Measurements from ENCODE around the gene THSD4. TPM values are rescaled to one million over a fixed set of nuclear protein-coding genes. Genes with fewer than 3 reads are reported as not detected.

The THSD4 gene
- total RNA-seq, result not detected in 2 replicates

DNA sequence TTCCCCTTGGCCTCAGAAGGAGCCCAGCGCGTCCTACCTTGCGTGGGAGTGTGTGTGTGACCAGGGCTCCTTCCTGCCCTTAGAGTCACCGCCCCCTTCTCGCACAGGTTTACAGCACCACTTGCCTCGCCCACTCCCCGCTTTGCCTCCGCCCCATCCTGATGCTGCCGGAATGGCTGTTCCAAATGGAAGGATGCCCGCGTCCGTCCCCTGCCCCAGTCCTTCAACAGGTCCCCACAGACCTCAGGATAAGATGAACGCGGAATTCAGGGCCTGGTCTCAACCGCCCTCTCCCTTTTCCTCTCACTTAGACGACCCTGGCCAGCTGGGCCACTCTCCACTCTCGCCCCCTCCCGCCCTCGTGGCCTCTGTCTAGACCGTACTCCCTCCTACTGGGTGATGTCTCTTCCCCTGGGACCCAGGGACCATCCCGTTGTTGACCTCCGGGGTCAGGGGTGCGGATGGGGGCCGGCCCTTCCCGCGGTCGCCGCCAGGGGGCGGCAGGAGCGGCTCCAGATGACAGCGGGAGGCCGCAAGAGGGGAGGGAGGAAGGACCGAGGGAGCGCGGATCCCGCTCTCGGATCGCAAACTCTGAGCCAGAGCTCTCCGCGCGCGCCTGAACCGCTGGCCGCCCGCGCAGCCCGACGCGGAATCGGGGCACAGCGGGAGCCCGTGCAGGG lies at the start of gene THSD4:
TSS of gene THSD4 (plus strand) at position 585 of the 680 bp plus-strand sequence.
- intact Hi-C loops (cut with micrococcal nuclease), result loop anchor here (1.0 kb wide), 1 partner anchor 325 kb away; no protein-coding TSS in a partner anchor

DNA sequence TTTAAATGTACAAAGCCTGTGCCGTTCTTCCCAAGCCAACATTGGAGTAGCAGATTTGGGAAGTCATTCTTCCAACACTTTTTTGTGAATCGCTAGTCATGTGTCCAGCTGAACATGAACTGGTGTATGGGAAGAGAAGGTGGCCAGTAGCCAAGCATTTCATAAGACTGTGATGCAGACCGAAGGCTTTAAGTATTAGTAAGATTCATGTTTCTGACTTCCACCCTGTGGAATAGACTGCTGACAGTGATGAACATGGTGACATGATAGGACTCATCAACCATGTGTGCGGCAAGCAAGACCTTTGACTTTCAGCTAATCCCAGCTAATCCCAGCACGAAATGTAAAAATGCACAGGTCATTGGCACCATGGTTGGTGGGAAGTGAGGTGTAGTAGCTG lies 48.3 kb upstream of the THSD4 start:
- intact Hi-C loops (cut with micrococcal nuclease), result no loop called here

DNA sequence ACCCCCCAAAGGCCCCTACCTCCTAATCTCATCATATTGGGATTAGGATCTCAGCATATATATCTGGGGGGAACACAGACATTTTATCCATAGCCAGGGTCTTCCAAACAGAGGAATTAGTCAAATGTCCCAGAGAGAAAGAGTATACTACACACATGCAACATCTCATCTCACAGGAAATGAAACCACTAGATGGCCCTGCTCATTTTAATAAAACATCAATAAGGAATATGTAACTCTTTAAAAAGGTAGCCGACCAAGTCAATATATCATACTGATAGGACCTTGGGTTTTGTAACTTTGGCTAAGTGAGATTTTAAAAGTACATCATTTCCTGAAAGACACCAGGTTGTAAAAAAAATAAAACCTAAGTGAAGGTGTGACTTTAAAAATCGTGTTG lies 45.6 kb upstream of the THSD4 start:
- intact Hi-C loops (cut with micrococcal nuclease), result no loop called here

DNA sequence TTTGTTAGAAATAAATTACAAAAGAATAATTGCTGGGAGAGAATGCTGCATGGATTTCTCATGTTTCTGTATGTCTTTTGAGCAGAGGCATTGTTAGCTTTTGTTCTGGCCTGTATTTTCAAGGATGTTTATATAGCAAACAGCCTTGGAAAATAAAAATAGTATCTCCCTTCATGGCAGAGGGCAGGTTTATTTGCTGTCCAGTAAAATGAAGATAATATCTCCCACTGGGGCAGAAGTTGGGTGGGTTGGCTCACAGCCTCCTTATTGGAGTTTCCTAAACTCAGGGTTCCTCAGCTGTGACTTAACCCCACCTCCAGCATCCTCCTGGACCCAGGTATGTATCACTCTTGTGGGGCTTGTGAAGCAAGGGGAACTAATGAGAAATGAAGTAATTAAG lies 43.7 kb upstream of the THSD4 start:
- intact Hi-C loops (cut with micrococcal nuclease), result no loop called here

DNA sequence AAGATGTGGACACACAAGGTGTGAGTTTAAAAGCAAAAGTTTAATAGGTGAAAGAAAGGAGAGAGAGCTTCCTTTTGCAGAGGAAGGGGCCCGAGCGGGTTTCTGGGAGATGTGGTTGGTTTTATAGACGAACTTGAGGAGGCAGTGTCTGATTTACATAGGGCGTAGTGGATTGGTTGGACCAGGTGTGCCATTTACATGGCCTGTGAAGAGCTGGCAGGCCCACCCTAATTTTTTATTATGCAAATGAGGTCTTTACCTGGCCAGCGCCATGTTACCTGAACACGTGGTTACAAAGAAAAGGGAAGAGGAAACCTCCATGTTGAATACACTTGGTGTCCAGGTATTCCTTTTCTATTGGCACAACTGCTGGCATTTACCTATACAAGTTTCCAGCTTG lies 42.8 kb upstream of the THSD4 start:
- intact Hi-C loops (cut with micrococcal nuclease), result no loop called here

DNA sequence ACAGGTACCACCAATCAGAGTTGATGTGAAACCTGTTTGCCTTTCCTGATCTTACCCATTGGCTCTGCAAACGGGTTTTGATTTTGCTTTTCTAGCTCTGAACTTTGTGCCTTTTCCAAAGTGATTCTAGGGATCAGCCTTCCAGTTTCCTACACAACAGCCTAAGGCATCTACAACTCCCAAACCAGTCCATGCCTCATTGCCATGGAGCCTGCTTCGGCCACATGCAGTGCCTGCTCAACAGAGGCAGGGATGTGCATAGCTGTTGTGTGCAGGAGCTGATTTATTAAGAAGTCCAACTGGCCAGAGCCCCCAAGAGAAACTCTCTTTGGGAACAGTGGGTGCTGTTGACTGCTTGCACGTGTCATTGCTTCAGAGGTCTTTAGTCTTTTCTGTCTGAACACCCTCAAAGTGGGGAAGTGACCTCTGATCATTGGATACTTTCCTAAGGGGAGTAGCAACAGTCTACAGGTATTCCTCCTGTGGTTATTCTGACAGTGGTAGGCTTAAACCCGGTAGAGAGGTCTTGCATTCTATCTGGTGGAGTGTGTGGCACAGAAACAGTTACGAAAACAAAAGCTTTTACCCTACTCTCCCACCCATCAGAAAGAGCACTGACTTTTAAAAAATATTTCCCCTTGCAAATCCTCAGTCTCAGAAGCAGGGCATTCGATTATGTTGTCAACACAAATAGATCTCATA lies 36.6 kb upstream of the THSD4 start:
- intact Hi-C loops (cut with micrococcal nuclease), result no loop called here

DNA sequence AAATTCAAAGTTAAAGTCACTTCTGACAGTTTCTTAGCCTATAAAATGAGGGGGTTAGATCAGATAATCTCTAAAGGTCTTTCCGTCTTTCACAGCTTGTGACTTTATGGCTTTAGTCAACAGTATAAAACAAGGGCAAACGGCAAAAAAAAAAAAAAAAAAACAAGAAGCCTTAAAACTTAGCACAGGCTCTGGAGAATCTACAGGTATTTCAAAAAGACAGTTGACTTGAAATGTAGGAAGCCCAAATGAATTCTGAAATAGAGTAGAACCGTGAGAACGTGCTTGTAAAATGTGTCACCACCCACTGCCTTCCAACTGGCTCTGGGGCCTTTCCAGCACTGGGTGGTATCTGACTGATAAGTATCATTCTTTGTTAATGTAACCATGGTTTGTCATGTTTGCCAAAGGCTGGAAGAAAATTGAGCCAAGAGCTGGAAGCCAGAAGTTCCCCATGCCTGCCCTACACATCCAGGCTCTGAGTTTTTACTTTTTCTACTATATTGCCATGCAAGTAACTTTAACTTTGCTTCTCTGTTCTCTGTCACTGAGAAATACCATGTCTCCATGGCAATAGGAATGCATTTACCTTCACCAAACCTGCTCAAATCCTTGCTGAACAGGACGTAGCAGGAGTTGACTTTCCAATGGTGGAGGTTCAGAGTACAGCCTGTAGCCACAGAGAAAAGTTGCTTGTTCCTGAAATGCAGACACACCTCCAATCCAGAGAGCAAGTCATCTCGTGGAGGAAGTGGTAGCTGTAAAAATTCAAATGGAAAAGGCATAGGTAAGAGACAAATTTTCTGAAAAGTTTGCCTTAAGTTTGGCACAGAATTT lies 35.8 kb upstream of the THSD4 start:
- intact Hi-C loops (cut with micrococcal nuclease), result no loop called here

DNA sequence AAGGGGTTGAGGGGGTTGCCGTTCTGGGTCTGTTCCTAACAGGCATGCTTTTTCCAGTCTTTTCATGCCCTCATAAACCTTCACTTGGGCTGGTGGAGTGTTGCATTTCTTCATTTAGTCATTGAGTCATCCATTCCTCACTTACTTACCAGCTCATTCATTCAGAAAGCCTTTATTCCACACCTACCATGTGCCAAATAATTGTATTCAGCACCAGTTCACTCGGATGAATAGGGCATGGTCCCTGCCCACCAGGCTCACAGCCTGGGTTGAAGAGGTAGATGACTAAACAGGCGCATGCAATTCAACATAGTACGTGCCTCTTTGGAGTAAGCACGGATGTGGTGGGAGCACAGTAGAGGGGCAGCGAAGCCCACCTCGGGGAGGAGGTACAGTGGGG lies 35.1 kb upstream of the THSD4 start:
- intact Hi-C loops (cut with micrococcal nuclease), result no loop called here

DNA sequence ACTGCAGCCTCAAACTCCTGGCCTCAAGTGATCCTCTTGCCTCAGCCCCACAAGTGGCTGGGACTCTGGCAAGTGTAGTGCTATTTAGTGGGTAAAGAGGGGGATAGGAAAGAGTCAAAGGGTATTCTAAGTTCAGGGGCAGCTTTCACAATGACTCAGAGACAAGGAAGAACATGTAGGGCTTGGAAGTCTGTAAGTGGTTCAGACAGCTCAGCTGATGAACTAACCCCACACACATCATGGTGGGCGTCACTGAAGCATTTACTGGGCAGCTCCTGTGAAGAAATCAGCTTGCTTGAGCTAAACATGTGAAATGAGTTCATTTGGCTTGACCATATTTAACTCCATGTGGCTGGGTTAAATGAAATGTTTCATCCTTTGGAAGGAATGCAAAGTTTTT lies 34.6 kb upstream of the THSD4 start:
- intact Hi-C loops (cut with micrococcal nuclease), result no loop called here

DNA sequence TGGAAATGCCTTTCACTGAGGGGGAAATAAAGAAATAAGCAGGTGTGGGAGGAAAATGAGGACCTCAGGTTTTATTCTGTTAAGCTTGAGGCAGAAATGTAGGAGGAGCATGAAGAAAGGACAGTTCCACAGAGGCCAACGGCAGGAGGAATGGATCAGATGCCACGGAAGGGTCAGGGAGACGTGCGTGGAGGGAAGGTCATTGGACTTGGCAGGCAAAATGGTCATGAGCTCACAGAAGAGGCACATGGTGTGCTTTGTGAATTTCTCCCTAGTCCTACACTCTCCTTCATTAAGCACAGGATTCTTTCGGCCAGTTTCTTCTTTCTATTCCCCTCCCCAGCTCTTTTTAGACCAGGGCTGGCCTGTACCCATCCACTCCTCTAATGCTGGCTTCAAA lies 32.5 kb upstream of the THSD4 start:
- intact Hi-C loops (cut with micrococcal nuclease), result no loop called here

DNA sequence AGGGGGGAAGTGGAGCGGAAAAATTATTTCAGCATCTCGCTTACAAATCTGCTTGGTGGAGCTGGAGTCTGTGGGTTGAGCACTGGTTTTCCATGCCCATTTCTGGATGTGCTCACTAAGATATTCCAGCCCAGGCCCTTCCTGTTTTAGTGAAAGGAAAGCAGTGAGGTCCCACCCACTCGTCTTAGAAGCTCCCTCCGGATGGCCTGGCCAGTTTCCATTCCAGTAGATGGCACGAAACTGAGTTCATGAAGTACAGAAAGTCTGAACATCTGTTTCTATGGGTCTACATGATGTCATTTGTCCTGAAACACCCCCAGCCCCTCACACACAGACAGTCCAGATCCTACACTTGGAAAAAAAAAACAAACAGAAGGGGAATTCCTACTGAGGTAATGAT lies 31.9 kb upstream of the THSD4 start:
- intact Hi-C loops (cut with micrococcal nuclease), result no loop called here

DNA sequence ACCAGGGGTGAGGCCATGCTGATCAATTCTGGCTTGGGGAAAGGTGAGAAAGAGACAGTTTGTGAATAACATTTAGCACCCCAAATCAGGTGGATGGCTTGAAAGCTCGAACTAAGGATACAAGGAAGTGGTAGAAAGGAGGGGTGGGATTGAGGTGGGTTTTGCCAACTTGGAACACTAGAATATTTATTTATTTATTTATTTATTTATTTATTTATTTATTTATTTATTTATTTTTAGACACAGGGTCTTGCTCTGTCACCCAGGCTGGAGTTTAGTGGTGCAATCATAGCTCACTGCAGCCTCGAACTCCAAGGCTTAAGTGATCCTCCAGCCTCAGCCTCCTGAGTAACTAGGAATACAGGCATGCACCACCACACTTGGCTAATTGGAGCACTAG lies 31.0 kb upstream of the THSD4 start:
- intact Hi-C loops (cut with micrococcal nuclease), result no loop called here

DNA sequence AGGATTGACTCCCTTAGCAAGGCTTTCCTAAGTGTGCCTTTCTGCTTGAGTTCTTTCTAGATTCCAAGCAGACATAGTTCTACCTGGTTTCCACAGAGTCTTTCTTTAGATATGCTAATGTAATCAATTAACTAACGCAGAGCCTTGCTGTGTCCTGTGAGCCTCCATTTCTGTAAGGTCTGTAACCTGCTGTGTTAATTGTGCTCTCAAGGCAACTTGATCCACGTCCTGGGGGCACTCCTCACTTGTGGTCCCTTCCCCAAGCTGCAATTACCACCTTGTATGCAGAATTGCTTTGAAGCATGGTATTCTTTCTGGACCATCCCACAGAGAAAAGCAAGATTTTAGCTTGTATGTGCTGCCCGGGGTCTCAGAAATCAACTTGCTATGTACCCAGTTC lies 29.5 kb upstream of the THSD4 start:
- intact Hi-C loops (cut with micrococcal nuclease), result no loop called here

DNA sequence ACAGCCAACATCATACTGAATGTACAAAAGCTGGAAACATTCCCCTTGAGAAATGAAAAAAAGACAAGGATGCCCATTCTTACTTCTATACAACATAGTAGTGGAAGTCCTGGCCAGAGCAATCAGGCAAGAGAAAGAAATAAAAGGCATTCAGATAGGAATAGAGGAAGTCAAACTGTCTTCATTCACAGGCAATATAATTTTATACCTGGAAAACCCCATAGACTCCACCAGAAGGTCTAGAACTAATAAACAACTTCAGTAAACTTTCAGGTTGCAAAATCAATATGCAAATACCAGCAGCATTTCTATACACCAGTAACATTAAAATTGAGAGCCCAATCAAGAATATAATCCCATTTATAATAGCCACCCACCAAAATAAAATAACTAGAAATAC lies 27.1 kb upstream of the THSD4 start:
- intact Hi-C loops (cut with micrococcal nuclease), result no loop called here

DNA sequence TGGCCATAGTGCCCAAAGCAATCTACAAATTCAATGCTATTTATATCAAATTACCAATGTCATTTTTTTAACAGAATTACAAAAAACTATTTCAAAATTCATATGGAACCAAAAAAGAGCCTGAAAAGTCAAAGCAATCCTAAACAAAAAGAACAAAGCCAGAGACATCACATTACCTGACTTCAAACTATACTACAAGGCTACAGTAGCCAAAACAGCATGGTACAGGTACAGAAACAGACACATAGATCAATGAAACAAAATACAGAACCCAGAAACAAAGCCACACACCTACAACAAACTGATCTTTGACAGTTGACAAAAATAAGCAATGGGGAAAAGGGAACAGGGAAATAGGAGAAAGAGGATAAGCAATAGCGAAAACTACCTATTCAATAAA lies 26.6 kb upstream of the THSD4 start:
- intact Hi-C loops (cut with micrococcal nuclease), result no loop called here

DNA sequence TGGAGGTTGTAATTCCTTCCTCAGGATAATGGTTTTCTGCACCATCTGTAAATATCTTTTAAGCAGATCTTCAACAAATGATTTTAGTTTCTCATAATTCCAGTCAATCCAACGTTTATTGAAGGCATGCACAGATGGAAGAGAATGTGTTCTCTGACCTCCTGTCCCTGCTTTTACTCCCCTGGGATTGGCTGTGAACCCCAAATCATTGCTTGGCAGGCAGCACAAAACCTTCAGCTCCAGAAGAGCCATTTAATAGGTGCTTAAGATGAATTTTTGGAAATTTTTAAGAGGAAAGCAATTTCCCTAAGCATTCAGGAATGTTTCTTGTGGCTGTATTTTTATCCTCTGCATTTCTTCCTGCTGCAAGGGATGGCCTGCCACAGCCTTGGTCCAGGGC lies 25.5 kb upstream of the THSD4 start:
- intact Hi-C loops (cut with micrococcal nuclease), result no loop called here

DNA sequence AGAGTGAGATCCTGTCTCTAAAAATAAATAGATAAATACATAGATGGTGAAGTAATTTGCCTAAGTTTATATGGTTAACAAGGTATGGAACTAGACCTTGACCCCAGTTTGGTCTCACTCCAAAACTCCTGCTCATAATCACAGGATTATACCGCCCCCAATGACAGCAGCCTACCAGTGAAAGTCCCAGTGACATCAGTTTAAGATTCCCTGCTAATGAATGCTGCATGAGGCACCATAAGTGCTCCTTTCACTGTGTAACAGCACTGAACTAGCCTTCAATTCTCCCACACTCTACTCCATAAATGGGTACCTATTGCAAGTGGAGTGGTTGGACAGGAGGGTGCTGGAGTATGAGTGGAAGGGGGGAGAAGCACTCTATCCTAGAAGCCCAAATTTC lies 23.7 kb upstream of the THSD4 start:
- intact Hi-C loops (cut with micrococcal nuclease), result no loop called here

DNA sequence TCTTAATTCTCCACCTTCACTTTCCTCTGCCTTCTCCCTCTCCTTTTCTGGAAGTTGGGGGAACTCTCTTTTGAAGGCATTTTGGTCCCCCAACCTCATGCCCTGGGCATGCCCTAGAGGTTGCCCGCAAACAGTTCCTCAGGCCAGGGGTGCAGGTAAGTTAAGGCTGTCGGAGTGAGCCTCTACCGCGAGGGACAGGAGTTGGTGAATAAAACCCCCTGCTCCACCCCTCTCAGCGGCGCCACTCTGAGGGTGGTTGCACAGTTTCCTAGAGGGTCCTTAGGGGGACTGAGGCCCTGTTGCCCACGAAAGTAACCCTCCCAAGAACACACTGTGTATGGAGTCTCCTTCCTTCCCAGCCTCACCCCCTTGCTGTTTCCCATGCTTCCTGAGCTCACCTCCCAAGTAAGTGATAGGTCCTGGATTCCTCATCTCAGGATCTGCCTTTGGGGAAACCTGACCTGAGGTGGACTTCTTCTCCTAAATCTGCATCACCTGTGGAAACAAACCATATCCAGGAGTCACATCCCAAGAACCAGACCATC lies 23.1 kb upstream of the THSD4 start:
- intact Hi-C loops (cut with micrococcal nuclease), result no loop called here

DNA sequence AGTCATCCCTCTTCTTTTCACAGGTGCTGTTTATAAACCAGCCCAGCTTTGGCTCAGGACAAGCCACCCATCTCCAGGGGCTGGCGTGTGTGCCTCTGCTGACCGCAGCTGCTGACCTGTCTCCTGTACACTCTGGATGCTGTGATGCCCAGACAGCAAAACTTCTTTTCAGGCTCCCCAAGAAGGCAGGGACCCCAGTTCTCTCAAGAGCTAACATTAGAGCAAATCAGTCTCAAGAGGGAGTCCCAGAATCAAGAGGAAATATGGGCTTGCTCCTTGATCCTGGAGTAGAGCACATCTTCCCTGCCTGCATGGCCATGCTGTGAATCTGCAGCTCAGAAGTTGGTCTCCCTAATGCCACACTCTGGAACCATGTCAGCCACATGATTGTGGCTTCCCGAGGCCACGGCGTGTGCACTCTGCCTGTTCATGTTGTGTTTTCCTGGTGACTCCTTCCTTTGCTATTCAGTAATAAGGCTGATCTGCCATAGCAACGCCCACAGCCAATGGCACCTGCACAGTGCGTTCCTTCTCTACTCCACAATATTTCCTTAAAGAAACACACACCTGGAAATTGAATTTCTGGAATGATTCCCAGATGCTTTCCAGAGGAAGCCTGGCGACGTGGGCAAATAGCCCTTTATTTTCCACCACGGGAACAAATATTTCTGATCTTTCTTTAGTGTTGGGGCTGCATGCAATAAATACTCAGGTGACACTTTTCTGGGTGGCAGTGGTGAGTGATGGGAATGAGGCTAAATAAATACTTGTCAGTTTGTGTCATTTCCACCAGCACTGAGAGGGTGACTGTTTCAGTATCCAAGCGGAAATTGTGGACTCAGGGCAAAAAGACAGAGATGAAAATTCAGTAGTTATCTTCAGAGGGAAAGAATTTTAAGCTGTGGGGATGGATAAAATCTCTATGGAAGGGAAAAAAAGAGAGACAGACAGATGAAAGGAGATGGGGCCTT lies 21.9 kb upstream of the THSD4 start:
- intact Hi-C loops (cut with micrococcal nuclease), result no loop called here

DNA sequence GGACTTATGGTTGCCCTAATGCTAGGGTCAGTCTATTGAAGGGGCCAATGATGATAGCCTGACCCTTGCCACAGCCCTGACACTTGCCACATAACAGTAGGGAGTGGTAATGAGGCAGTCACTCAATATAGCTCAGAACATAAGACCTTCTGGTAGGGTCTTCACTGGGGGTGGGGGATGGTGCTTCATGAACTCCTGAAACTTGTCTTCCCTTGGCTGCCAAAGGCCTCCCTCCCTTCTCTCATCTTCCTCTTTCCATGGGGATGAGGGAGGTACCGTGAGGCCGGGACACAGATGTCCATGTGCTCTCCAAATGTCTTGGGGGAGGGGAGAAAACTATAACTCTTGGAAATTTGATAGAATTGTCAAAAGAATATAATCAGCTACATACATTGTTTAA lies 21.1 kb upstream of the THSD4 start:
- intact Hi-C loops (cut with micrococcal nuclease), result no loop called here

DNA sequence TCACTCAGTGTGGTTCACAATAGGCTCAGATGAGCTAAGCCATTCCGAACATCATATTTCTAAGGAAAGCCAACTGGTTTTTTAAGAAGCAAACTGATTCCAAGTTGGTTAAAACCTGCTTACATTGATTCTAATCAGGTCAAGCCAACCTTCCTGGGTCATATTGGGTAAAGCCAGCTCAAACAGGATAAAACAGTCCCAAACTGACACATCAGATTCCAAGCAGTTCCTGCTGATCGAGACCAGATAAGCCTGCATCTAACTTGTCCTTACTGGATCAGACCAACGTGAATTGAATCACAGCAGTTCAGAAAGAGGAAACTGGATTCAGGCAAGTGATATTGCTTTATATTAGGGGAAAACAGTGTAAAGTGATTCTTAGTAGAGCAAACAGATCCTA lies 18.6 kb upstream of the THSD4 start:
- intact Hi-C loops (cut with micrococcal nuclease), result no loop called here

Data from T-helper 2 cell treated with Interferon-gamma antibody and Interleukin-4, amounts not matched to agents 100 ng/mL and 5 ng/mL, for 36 hours (primary cell).